Medulla oblongata (tissue), 1 donor: ENCODE data around the gene LCAT.

Source experiments
- DNase-seq: peaks from one replicate; pipeline ENCODE4 v3.0.0-alpha.2; 2015; ENCODE audit errors: extremely low spot score

LCAT gene

GRCh38 chr16:67909056-67909742 is 34.7 kb downstream of the LCAT start:
- no peak for DNase-seq

DNA sequence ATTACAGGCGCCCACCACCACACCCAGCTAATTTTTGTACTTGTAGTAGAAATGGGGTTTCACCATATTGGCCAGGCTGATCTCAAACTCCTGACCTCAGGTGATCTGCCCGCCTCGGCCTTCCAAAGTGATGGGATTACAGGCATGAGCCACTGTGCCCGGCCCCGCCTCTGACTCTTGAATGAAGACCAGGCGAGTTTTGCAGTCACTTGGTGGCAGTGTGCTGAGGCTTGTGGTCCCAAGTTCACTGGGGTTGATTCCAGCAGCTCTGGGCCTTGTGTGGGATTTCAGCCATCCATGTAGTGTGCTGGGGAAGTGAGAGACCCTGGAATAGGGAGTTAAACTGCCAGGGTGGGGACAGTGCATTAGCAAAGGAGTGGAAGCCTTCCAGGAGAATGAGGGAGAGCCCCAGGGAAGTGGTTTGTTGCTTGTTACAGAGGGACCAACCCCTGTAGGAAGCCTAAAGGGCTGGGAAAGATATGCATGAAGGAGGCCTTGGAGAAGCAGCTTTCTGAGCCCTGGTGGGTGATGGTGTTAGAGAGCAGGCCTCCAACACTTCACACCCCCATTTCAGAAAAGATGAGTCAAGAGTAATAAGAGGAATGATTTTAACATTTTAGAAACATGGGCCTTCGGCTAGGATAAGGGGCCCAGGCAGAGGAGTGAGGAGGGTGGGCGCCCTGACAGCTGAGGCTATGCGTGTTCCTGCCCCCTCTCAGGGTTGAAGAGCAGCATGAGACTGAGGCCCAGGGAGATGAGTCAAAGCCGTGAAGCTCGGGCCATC is 36.3 kb downstream of the LCAT start:
- DNase-seq, result no peak

GRCh38 chr16:67902831-67903230 is 41.1 kb downstream of the LCAT start:
- DNase-seq, result no peak

- no peak for DNase-seq
Measured at GRCh38 chr16:67901734-67902133, 42.2 kb downstream of the LCAT start.

GRCh38 chr16:67897231-67897630 is 46.7 kb downstream of the LCAT start:
- peak; percentile 76 for DNase-seq

DNA sequence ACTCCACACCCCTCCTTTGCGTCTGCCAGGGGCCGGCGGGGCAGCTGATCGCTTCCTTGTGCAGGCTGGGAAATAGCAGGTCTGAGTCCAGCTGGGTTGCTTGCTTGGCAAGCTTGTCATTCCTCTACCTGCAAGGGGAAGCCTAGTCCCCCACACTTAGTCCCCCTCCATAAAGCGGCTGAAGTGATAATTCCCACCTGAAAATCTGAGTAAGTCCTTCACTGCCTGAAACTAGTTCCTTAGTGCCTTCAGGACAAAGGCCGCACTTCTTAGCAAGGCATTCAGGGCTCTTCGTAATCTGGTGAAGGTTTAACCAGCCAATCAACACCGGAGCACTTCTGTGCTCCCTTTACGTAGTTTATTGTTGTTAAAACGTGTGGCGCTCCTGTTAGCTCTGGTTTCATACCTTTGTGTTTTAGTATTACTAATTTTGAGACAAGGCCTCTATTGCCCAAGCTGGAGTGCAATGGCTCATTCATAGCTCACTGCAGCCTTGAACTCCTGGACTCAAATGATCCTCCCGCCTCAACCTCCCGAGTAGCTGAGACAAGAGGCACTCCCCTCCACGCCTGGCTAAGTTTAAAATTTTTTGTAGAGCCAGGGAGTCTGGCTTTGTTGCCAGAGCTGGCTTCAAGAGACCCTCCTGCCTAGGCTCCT is 50.0 kb downstream of the LCAT start:
- no peak for DNase-seq

DNA sequence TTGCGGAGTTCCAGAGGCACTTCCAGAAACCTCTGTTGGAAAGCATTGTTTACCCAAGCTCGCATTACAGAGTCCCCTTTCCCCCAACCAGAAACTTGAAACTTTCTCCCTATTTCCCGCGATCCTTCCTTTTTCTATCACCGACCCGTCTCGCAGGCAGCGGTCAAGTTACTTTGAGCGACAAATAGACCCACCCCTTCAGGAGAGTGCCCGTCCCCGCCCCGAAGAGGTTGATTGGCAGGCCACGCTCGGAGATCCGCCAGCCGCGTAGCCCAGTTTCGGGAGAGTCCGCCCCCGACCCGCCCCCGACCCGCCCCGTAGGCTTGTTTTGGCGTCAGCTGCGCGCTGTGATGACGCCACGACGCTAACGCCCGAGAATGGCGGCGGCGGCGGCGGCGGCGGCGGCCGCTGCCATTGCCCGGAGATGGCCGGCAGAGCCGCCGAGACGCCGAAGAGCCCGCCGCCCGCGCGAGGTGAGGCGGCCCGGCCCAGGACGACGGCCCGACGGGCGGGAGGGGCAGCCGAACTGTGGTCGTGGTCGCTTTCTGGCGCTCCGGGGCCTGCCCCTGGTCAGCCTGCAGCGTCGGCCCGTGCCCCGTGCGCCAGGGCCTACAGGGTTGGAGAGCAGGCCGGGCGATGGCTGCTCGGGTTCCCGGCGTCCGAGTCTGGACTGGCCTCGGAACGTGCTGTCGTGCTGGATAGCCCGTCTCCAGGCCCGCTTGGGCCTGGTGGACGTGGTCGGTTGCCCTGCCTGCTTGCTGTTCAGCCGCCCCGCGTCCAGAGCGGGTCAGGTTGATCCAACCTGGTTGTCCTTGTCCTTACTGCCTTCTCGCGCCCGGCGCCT is 50.8 kb downstream of the LCAT start, which contains the start of gene PSKH1:
Gene PSKH1 (plus strand): TSS at position 356 of the 844 bp plus-strand sequence. CDS start 15,496 bp downstream, outside the sequence.
- peak; percentile 98 for DNase-seq

GRCh38 chr16:67892375-67892774 is 51.5 kb downstream of the LCAT start:
- DNase-seq, result no peak
